Activated CD8-positive, alpha-beta memory T cell treated with anti-CD3 and anti-CD28 coated beads, Interleukin-2, amount 50 U/mL, for 1 hour (primary cell): Measurements from ENCODE around the gene GUCD1.

Experiments
- DNase-seq: peaks from one replicate; pipeline ENCODE4 v3.0.0-alpha.2; 2020; ENCODE audit errors: extremely low read depth

The GUCD1 gene

DNA sequence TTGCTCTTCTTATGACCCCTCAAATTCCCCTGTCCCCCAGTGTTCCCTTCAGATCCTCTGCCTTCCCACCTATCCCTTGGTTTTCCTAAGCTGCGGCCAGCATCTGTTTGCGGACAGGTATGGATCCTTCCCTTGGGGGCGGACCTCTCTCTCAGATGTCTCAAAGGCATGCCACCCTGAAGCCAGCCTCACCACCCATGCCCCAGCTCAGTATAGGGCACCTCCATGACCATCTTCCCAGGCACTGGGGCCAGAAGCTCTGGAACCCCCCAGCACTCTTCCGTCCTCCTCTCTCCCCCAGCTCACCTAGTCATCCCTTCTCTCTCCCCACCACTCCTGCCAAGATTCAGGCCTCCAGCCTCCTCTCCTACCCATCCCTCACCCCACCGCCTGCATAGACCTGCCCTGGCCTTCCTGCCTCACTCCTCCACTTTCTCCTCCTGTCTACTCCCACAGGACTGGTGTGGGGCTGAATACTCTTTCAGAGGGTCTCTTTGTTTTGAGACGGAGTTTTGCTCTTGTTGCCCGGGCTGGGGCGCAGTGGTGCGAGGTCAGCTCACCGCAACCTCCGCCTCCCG, 35.7 kb upstream of the GUCD1 start:
- no peak for DNase-seq

DNA sequence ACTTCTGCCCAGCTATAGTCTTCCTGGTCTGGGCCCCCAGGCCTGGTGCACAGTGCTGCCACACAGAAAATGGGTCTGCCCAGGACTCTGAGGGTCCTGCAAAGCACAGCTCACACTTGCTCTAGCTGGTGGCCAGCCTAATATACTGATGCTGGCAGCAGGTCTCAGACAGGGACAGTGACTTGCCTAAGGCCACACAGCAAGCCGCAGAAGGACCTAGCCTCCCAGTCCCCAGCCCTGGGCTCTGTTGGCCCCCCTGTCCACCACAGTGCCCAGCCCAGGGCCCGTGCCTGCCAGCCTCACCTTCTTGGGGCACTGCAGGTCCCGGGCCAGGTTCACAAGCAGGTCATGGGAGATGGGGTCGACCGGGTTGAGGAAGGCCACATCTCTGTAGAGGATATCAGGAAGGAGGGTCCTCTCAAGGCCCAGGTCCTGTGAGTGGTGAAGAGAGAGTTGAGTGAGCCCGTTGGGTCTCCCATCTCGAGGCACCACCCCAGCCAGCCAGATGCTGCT, 34.6 kb upstream of the GUCD1 start:
- DNase-seq: no peak

GRCh38 chr22:24588757-24589481, 34.0 kb upstream of the GUCD1 start:
- DNase-seq: no peak

- DNase-seq: no peak
Measured at GRCh38 chr22:24588381-24588756, 33.4 kb upstream of the GUCD1 start.

DNA sequence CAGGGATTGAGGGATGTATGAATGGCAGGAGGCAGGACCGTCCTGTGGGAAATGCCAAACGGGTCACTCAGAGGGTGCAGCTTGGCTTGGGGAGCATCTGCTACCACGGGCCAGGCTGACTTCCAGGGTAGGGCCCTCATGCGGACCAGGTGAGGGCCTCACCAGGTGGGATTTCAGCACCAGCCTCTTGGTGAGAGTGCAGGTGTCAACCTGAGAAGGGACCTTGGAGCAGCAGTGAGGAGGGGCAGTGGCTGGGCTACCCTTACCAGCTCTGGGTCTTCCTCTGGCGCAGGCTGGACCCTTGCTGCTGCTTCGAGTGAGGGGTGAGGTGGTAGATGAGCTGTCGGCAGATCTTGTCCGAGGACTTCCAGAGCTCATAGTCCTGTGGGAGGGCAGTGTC, 33.0 kb upstream of the GUCD1 start:
- DNase-seq: no peak

DNA sequence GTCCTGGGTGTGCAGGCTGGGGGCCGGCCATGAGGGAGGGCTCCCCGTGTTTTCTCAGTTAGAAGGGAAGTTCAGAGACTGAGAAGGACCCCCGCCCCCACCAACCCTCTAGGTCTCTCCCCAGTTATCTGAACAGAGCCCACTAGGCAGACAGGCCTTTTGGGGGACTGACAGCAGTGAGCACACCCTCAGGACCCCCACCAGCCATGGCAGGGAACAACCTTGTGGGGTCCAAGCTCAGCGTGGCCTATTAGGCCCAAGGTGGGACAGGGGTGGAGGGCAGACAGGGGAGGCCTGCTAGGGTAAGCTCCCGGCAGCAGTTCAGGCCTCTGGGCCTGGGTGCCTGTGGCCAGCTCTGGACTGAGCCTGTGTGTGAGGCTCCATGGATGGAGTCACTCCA, 32.3 kb upstream of the GUCD1 start:
- DNase-seq: no peak

DNA sequence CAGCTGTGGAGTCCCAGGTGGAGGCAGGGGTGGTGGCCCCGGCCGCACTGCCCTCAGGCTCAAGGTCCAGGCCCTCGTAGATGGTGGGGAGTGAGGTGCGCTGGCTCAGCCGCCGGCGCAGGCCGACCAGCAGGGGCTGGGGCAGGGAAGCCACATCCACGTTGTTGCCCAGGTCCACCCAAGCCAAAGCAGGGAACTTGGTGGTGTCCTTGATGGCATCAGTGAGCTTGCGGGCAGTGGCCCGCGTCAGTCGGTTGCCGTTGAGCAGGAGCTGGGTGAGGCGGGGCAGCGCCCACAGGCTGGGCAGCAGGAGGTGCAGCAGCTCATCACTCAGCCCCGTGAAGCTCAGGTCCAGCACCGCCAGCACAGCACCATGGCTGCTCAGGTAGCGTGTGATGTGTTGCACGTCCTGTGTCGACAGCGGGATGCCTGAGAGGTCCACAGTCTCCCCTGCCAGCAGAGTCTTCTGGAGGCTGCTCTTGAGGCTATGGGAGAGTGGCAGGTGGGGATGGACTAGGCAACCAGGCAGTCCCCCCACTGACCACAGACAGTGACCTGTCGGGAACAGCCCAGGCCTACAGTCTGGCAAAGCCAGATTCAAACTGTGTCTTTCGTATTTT, 31.1 kb upstream of the GUCD1 start:
- no peak for DNase-seq

DNA sequence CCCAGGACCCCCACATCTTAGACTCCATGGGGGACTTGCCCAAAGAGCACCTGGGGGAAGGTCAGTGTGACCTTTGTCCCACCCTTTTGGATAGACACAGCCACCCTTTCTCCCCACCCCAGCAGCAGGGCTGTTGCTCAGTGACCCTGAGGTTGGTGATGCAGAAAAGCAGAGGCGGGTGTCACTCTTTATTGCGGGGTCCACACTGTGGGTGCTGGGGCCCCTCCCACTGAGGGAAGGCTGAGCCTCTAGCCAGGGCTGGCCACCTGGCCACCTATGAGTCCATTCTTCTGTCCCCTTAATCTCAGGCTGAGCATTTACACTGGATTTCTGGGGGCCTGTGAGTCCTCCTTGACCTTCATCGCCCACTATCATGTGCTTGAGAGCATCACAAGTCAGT, 30.5 kb upstream of the GUCD1 start:
- DNase-seq: no peak

DNA sequence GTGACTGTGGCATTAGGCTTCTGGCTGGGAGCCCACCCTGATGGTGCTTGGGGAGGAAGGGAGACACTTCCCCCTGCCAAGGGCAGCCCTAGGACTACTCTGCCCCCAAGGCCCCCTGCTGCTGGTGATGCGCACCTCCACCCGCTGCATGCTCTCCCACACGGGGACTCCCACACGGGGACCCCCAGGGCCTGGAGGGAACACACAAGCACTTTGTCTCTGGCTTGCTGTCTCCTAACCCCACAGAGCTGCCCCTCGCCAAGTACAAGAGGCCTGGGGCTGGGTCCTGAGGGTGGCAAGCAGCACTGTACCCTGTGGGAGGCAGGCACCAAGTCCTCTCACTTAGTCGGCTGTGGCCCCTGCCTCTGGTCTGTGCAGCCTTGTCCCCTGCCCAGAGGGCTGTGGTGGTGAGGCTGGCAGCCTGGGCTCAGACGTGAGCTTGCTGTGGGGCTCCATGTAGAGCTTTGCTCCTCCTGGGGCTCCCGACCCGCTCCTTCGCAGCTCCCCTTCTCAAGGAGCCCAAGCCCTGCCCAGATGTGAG, 30.0 kb upstream of the GUCD1 start:
- no peak for DNase-seq

DNA sequence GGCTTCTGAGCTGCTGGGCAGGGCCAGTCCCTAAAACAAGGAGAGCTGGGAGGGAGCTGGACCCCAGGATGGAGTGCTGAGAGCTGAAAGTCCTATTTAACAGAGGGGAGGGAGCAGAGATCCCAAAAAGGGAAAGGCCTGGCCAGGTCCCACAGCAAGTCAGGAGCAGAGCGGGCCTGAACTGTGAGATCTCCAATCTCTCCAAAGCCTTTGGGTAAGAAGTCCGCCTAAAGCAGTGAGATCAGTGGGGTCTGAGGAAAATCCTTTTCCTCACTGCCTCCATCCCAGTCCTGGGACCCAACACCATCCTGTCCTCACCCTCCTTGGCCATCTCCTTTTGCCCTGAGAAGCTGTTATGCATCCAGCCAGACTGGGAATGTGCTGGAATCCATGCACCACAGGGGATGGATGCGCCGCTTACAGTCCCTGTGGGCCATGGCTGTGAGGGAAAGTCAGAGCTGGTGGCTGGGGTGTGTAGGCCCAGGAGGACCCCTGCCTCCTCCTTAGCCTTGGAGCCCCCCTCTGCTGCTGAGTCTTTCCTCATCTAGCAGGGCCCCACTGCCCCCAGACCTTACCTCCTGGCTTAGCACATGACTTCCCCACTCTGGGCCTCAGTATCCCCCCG, 29.3 kb upstream of the GUCD1 start:
- no peak for DNase-seq

DNA sequence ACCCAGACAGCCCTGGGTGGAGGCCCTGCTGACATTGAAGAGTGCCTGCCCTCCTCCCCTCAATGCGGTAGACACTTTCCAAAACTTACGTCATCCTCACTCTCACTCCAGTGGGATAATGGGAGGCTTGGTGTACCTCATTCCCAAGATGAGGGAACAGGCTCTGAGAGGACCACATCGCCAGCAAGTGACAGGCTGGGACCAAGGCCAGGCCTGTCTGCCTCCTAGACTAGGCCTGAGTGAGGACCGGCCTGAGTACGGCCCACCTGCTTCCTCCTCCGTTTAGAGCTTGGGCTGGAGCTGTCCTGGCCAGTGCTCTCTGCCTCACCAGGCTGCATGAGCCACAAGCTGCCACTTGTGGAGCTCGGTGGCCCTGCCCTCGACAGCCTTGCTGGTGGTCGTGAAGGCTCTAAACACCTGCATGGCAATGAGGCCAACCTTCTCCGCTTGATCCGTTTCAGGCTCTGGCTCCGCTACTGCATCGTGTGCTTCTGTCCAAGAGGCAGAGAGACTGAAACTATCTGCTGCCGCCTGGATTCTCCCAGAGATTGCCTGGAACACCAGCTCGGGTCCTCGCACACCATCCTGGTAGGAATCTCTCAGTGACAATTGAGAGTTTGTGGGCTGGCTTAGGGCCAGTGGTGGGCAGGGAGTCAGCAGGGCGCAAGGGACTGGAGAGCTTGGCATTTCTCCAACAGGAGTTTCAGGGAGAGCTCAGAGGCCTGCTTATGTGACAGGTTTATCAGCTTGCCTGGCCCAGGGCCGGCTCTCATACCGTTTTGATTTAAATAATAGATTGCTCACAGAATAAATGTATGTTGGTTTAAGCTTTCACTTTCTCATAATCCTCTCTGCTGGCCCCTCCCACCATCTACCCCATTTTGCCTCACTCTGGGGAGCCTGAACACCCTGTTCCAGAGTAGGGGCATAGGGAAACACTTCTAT, 28.6 kb upstream of the GUCD1 start:
- DNase-seq: no peak

DNA sequence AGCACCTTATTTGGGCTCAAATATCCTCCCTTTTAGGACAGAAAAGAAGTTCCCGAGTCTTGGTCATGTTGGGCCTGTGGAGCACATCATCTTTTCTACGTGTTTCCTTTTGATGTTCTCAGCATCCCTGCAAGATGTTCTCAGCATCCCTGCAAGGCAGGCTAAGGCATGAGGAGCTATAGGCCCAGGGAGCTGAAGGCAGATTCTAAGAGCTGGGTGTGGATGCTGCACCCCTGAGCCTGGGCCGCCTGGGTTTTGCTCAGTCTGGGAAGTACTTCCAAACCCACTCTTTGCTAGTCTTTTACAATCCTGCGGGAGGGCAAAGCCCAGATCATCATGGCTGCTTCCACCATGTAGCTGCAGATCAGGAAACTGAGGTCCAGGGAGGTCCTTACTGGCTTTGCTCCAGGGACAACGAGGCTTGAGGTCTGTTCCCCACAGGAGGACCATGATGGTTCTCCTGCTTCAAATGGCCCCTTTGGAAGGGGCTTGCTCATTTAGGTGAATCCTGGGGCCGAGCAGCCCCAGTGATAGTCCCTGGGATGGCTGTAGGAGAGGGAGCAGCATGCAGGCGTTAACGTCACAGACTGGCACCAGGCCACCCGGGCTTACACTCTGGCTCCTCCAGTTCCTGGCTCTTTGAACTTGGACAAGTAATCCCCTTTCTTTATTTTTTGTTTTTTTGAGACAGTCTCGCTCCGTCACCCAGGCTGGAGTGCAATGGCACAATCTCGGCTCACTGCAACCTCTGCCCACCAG, 27.3 kb upstream of the GUCD1 start:
- no peak for DNase-seq

- no peak for DNase-seq
Measured at GRCh38 chr22:24580276-24580675, 25.3 kb upstream of the GUCD1 start.

DNA sequence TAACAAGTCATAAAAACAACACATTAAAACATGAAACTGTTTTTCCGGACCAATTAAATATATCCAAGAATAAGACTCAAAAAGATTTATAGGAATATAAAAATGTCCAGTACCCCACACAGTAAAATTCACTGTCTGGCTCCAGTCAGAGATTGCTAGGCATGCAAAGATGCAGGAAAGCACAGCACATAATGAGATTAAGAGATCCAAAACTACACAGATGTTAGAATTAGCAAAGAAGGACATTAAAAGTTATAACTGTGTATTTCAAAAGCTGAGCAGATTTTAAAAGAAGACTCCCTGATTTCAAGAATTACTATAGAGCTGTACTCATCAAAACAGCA, 24.3 kb upstream of the GUCD1 start:
- DNase-seq: no peak

DNA sequence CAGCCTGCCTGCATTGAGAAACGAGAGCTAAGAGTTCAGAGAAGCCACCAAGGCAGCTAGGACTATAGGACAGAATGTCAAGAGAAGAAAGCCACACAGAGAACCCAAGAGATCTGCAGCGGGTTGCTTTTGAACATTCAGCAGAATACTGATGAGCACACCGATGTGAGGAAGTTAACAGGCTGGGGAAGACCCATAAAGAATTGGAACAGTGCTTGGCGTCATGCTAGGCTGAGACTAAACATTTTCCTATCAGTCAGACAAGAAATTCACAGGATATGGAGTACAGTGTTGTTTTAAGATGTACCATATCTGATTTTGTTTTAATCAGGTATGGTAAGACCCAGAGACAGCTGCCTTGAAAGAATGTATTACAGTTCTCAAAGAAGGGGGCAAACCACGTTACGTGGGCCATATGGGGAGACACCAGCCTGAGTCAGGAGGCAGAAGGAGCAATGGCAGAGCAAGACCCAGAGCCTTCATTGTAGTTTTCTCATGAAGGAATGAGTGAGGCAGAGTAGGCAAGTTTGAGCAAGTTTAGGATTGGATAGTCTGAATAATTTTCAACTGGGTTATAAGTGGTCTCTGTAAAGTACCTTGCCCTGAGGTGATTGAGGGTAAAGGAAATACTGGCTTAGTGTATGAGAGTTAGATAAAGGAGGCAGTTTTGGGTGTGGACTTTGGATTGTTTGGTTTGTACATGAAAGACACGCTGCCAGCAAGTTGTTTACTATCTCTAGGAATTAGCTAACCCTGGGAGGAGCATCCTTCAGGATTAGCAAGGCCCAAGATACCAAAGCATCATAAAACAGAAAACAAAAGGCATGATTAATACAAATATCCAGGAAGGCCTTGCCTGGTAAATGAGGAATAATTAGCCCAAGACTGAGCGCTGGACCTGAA, 23.7 kb upstream of the GUCD1 start:
- no peak for DNase-seq

- no peak for DNase-seq
Measured at GRCh38 chr22:24576778-24577177, 21.8 kb upstream of the GUCD1 start.

- no peak for DNase-seq
Measured at GRCh38 chr22:24571266-24571665, 16.3 kb upstream of the GUCD1 start.

DNA sequence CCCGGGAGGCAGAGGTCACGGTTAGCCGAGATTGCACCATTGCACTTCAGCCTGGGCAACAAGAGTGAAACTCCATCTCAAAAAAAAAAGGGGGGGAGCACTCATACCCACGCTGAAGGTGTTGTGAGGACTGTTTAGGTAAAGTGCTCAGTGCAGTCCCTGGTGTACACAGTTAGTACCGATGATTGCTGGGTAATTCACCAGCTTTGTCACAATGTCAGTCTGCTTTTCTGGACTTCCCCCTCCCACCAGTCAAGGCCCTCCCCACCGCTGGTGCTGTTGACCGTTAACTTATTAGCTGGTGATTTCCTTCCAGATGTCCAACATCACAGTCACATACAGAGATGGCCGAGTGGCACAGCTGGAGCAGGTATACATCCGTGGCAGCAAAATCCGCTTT, 12.7 kb upstream of the GUCD1 start:
- DNase-seq: no peak

GRCh38 chr22:24566899-24567511, 12.1 kb upstream of the GUCD1 start:
- no peak for DNase-seq
